Neural progenitor cell (in vitro differentiated cells): Measurements from ENCODE around the gene STARD6. TPM values are rescaled to one million over a fixed set of nuclear protein-coding genes. Genes with fewer than 3 reads are reported as not detected.
A peak's percentile ranks its signal among the peaks of the same experiment; 100 is the strongest.
"Not testable (repeated sequence)": the region's sequence is repeated elsewhere in the genome, so short reads cannot be mapped to it uniquely, and the experiment has no call there.

ENCODE experiments used
- DNase-seq: peaks from one replicate; pipeline ENCODE4 v3.0.0-alpha.2; 2016; ENCODE audit warnings: low spot score
- H2AFZ ChIP-seq: fragments of 200-600 bp; sonication (generic); replicated peaks from 2 replicates; pipeline ENCODE4 v1.6.1; 2016; ENCODE audit warnings: antibody characterized with exemption
- H3F3A ChIP-seq: fragments of 200-600 bp; sonication (generic); 2 replicates; pipeline ENCODE4 v1.6.1; 2016; ENCODE audit warnings: antibody characterized with exemption, low read depth
- H3K27ac ChIP-seq: fragments of 200-600 bp; sonication (generic); 2 replicates; pipeline ENCODE4 v1.5.1; 2016; ENCODE audit warnings: mild to moderate bottlenecking
- H3K27me3 ChIP-seq: fragments of 200-600 bp; sonication (generic); 2 replicates; pipeline ENCODE4 v1.6.1; 2016; ENCODE audit warnings: mild to moderate bottlenecking, moderate library complexity
- H3K36me3 ChIP-seq: fragments of 200-600 bp; sonication (generic); 2 replicates; pipeline ENCODE4 v1.5.1; 2016
- H3K4me1 ChIP-seq: fragments of 200-600 bp; sonication (generic); 2 replicates; pipeline ENCODE4 v1.6.1; 2016; ENCODE audit warnings: mixed run types
- H3K4me2 ChIP-seq: fragments of 200-600 bp; sonication (generic); 2 replicates; pipeline ENCODE4 v1.6.1; 2016
- H3K4me3 ChIP-seq: fragments of 200-600 bp; sonication (generic); 2 replicates; pipeline ENCODE4 v1.5.1; 2016
- H3K79me2 ChIP-seq: fragments of 200-600 bp; sonication (generic); 2 replicates; pipeline ENCODE4 v1.6.1; 2016; ENCODE audit warnings: low read depth
- H3K9ac ChIP-seq: fragments of 200-600 bp; sonication (generic); 2 replicates; pipeline ENCODE4 v1.6.1; 2016
- H3K9me3 ChIP-seq: fragments of 200-600 bp; sonication (generic); 2 replicates; pipeline ENCODE4 v1.5.1; 2016; ENCODE audit warnings: low read depth
- H4K20me1 ChIP-seq: fragments of 200-600 bp; sonication (generic); 2 replicates; pipeline ENCODE4 v1.6.1; 2016; ENCODE audit warnings: low read depth
- H3K27ac Mint-ChIP-seq: 3 replicates; pipeline ENCODE4 v1.8.0; 2021; ENCODE audit warnings: mixed read lengths
- H3K27me3 Mint-ChIP-seq: 2 replicates; pipeline ENCODE4 v1.8.0; 2022; ENCODE audit warnings: low read depth, mild to moderate bottlenecking, inconsistent platforms, moderate library complexity, mixed read lengths; ENCODE audit not compliant: insufficient read depth
- H3K36me3 Mint-ChIP-seq: 3 replicates; pipeline ENCODE4 v1.8.0; 2021; ENCODE audit warnings: mixed read lengths
- H3K4me1 Mint-ChIP-seq: 3 replicates; pipeline ENCODE4 v1.8.0; 2021; ENCODE audit warnings: mixed read lengths
- H3K4me3 Mint-ChIP-seq: 3 replicates; pipeline ENCODE4 v1.8.0; 2021; ENCODE audit warnings: mild to moderate bottlenecking, moderate library complexity, mixed read lengths
- H3K9me3 Mint-ChIP-seq: 3 replicates; pipeline ENCODE4 v1.8.0; 2020; ENCODE audit warnings: mixed read lengths
- EZH2 ChIP-seq: fragments of 200-600 bp; sonication (generic); IDR thresholded peaks from 2 replicates; pipeline ENCODE4 v1.6.1; 2017; ENCODE audit warnings: antibody characterized with exemption, mild to moderate bottlenecking, moderate library complexity
- EZH2phosphoT487 ChIP-seq: fragments of 200-600 bp; sonication (generic); IDR thresholded peaks from 2 replicates; pipeline ENCODE4 v1.6.1; 2017; ENCODE audit warnings: antibody characterized with exemption
- total RNA-seq: library from RNA; depleted of rRNA; stranded (reverse); fragments of >200 nt; gene quantifications from 2 replicates; pipeline ENCODE4 v1.2.3, GENCODE V29; 2015; ENCODE audit warnings: low replicate concordance
- TF ChIP-seq, protein P1 (sequence below): fragments of 200-600 bp; sonication (generic); IDR thresholded peaks from 2 replicates; pipeline ENCODE4 v1.5.1; 2017; ENCODE audit warnings: antibody characterized with exemption, mild to moderate bottlenecking

STARD6 gene
- total RNA-seq, 1 donor from 2014 or later = not detected

GRCh38 chr18:54389143-54389505, 31.5 kb upstream of the STARD6 start:
- H3F3A ChIP-seq = peaks cover 19% of the 10 kb centered on the region
- no peaks in the 10 kb centered on the region for H3K27me3 ChIP-seq
- H3K4me1 Mint-ChIP-seq = peaks cover 16% of the 10 kb centered on the region
- no peak overlapping the region for H3K4me2 ChIP-seq
- TF ChIP-seq EZH2phosphoT487 = no peak
- no peak for TF ChIP-seq EZH2
- TF ChIP-seq, protein P1, sequence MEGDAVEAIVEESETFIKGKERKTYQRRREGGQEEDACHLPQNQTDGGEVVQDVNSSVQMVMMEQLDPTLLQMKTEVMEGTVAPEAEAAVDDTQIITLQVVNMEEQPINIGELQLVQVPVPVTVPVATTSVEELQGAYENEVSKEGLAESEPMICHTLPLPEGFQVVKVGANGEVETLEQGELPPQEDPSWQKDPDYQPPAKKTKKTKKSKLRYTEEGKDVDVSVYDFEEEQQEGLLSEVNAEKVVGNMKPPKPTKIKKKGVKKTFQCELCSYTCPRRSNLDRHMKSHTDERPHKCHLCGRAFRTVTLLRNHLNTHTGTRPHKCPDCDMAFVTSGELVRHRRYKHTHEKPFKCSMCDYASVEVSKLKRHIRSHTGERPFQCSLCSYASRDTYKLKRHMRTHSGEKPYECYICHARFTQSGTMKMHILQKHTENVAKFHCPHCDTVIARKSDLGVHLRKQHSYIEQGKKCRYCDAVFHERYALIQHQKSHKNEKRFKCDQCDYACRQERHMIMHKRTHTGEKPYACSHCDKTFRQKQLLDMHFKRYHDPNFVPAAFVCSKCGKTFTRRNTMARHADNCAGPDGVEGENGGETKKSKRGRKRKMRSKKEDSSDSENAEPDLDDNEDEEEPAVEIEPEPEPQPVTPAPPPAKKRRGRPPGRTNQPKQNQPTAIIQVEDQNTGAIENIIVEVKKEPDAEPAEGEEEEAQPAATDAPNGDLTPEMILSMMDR = no peak
- no peak overlapping the region for H3K4me3 Mint-ChIP-seq
- peak overlapping the region; percentile 64 for H2AFZ ChIP-seq
- DNase-seq = no peak
- no peak overlapping the region for H3K4me3 ChIP-seq
- H3K9ac ChIP-seq = no peak overlapping the region
- peaks cover 3% of the 10 kb centered on the region for H3K36me3 Mint-ChIP-seq
- no peak overlapping the region for H3K27ac Mint-ChIP-seq
- no peaks in the 10 kb centered on the region for H4K20me1 ChIP-seq
- H3K4me1 ChIP-seq = peaks cover 14% of the 10 kb centered on the region
- no peaks in the 10 kb centered on the region for H3K79me2 ChIP-seq
- H3K27ac ChIP-seq = no peak overlapping the region
- H3K9me3 Mint-ChIP-seq = peaks cover 7% of the 10 kb centered on the region
- H3K27me3 Mint-ChIP-seq = no peaks in the 10 kb centered on the region
- H3K9me3 ChIP-seq = no peaks in the 10 kb centered on the region
- peaks cover 4% of the 10 kb centered on the region for H3K36me3 ChIP-seq

- Mint-ChIP-seq H3K36me3 (peaks cover 3% of the 10 kb centered on the region), H3K27ac (no peak overlapping the region), H3K4me1 (peaks cover 16% of the 10 kb centered on the region), H3K27me3 (no peaks in the 10 kb centered on the region), H3K9me3 (peaks cover 7% of the 10 kb centered on the region), H3K4me3 (no peak overlapping the region)
- no peak overlapping the region for H3K27ac ChIP-seq
- no peaks in the 10 kb centered on the region for H3K79me2 ChIP-seq
- peaks cover 4% of the 10 kb centered on the region for H3K36me3 ChIP-seq
- H3K4me1 ChIP-seq = peaks cover 14% of the 10 kb centered on the region
- H3K27me3 ChIP-seq = no peaks in the 10 kb centered on the region
- peak overlapping the region; percentile 64 for H2AFZ ChIP-seq
- no peak overlapping the region for H3K4me2 ChIP-seq
- H3K4me3 ChIP-seq = no peak overlapping the region
- TF ChIP-seq EZH2 (no peak), EZH2phosphoT487 (no peak)
- TF ChIP-seq, protein P1 = no peak
- no peaks in the 10 kb centered on the region for H4K20me1 ChIP-seq
- DNase-seq = peak; percentile 15
- no peaks in the 10 kb centered on the region for H3K9me3 ChIP-seq
- H3K9ac ChIP-seq = no peak overlapping the region
- peaks cover 20% of the 10 kb centered on the region for H3F3A ChIP-seq
These were observed 30.8 kb upstream of the STARD6 start for GRCh38 chr18:54388203-54389142.

DNA sequence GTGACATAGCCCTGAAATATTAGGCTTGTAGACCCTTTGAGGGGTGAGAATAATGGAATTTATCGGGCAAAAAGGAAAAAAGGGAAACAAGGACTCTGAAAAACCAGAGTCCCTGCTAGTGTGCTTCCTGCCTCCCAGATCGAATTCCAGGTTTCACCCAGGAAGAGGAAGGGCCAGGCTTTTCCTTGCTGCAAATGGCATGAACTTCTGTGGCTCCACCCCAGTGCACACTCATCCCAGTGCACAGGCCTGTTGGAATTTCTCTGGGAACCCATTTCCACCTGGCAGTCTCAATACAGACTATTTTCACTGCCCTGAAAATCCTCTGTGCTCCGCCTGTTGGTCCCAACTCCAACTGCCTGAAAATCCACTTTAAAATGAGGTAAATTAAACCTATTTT, 30.0 kb upstream of the STARD6 start:
- H3K9ac ChIP-seq = no peak overlapping the region
- H2AFZ ChIP-seq = no peak overlapping the region
- H3K4me3 ChIP-seq = no peak overlapping the region
- H3K36me3 ChIP-seq = peaks cover 4% of the 10 kb centered on the region
- H4K20me1 ChIP-seq = no peaks in the 10 kb centered on the region
- DNase-seq = no peak
- no peaks in the 10 kb centered on the region for H3K27me3 Mint-ChIP-seq
- H3K36me3 Mint-ChIP-seq = peaks cover 3% of the 10 kb centered on the region
- peaks cover 23% of the 10 kb centered on the region for H3K4me1 ChIP-seq
- no peak overlapping the region for H3K4me3 Mint-ChIP-seq
- peaks cover 7% of the 10 kb centered on the region for H3K9me3 Mint-ChIP-seq
- no peak overlapping the region for H3K27ac ChIP-seq
- H3K27ac Mint-ChIP-seq = no peak overlapping the region
- peaks cover 16% of the 10 kb centered on the region for H3K4me1 Mint-ChIP-seq
- H3K9me3 ChIP-seq = no peaks in the 10 kb centered on the region
- H3K27me3 ChIP-seq = no peaks in the 10 kb centered on the region
- TF ChIP-seq, protein P1 = no peak
- no peak for TF ChIP-seq EZH2
- no peak for TF ChIP-seq EZH2phosphoT487
- H3K79me2 ChIP-seq = no peaks in the 10 kb centered on the region
- peaks cover 28% of the 10 kb centered on the region for H3F3A ChIP-seq
- no peak overlapping the region for H3K4me2 ChIP-seq

GRCh38 chr18:54386800-54387495, 29.3 kb upstream of the STARD6 start:
- not testable (repeated sequence) for H3K9me3 Mint-ChIP-seq, DNase-seq, H3K27ac Mint-ChIP-seq, H3K79me2 ChIP-seq, H3K9me3 ChIP-seq, H3K4me3 ChIP-seq, H4K20me1 ChIP-seq, H3K27me3 Mint-ChIP-seq, H2AFZ ChIP-seq, H3K9ac ChIP-seq, H3K4me2 ChIP-seq, H3K27ac ChIP-seq, H3K36me3 Mint-ChIP-seq, H3K27me3 ChIP-seq, H3K4me3 Mint-ChIP-seq, H3K36me3 ChIP-seq
- Histone ChIP-seq H3K4me1 (peaks cover 29% of the 10 kb centered on the region), H3F3A (peaks cover 35% of the 10 kb centered on the region)
- H3K4me1 Mint-ChIP-seq = peaks cover 16% of the 10 kb centered on the region
